CD4-positive, alpha-beta T cell treated with Interleukin-6 at 100 ng/mL for 8 hours (primary cell): Measurements from ENCODE around the gene NBPF3.
"Not testable (repeated sequence)": the region's sequence is repeated elsewhere in the genome, so short reads cannot be mapped to it uniquely, and the experiment has no call there.

Experiments
- DNase-seq: peaks from one replicate; pipeline ENCODE4 v3.0.0-alpha.2; 2020; ENCODE audit warnings: mixed read lengths, low spot score

NBPF3 gene

GRCh38 chr1:21439345-21439720, 604 bp upstream of the NBPF3 start:
- DNase-seq, result no peak

- DNase-seq, result not testable (repeated sequence)
Observed at GRCh38 chr1:21440630-21441125, 741 bp downstream of the NBPF3 start.

- not testable (repeated sequence) for DNase-seq
Observed at GRCh38 chr1:21446647-21447046, 6.7 kb downstream of the NBPF3 start.

GRCh38 chr1:21447311-21447710, 7.4 kb downstream of the NBPF3 start:
- DNase-seq, result no peak

- DNase-seq, result no peak
Observed at GRCh38 chr1:21449906-21450305, 10.0 kb downstream of the NBPF3 start.

- DNase-seq, result no peak
Observed at GRCh38 chr1:21451212-21451611, 11.3 kb downstream of the NBPF3 start.

- DNase-seq, result no peak
Observed at GRCh38 chr1:21451981-21452411, 12.1 kb downstream of the NBPF3 start.

GRCh38 chr1:21453964-21454614, 14.2 kb downstream of the NBPF3 start:
- not testable (repeated sequence) for DNase-seq

- not testable (repeated sequence) for DNase-seq
Observed at GRCh38 chr1:21454904-21455303, 15.0 kb downstream of the NBPF3 start.

GRCh38 chr1:21457654-21458053, 17.7 kb downstream of the NBPF3 start:
- no peak for DNase-seq

- not testable (repeated sequence) for DNase-seq
Observed at GRCh38 chr1:21465127-21465526, 25.2 kb downstream of the NBPF3 start.

- DNase-seq, result not testable (repeated sequence)
Observed at GRCh38 chr1:21467946-21468345, 28.0 kb downstream of the NBPF3 start.

GRCh38 chr1:21468599-21468998, 28.7 kb downstream of the NBPF3 start:
- DNase-seq, result no peak

- no peak for DNase-seq
Observed at GRCh38 chr1:21469581-21469980, 29.6 kb downstream of the NBPF3 start.

- no peak for DNase-seq
Observed at GRCh38 chr1:21472861-21473260, 32.9 kb downstream of the NBPF3 start.

- DNase-seq, result no peak
Observed at GRCh38 chr1:21478356-21478755, 38.4 kb downstream of the NBPF3 start.

GRCh38 chr1:21483881-21484280, 43.9 kb downstream of the NBPF3 start:
- DNase-seq, result not testable (repeated sequence)

- DNase-seq, result no peak
Observed at GRCh38 chr1:21489146-21489545, 49.2 kb downstream of the NBPF3 start.

- DNase-seq, result no peak
Observed at GRCh38 chr1:21490774-21491487, 51.0 kb downstream of the NBPF3 start.

- DNase-seq, result no peak
Observed at GRCh38 chr1:21491488-21492355, 51.8 kb downstream of the NBPF3 start.

- DNase-seq, result no peak
Observed at GRCh38 chr1:21492356-21492625, 52.4 kb downstream of the NBPF3 start.

GRCh38 chr1:21494196-21494595, 54.3 kb downstream of the NBPF3 start:
- DNase-seq, result no peak
